K562 (cell line): ENCODE data around the gene METTL23. TPM values are rescaled to one million over a fixed set of nuclear protein-coding genes. Genes with fewer than 3 reads are reported as not detected.
A peak's percentile ranks its signal among the peaks of the same experiment; 100 is the strongest.

Experiments used
- ARID2 ChIP-seq: fragments of 450-650 bp; IDR thresholded peaks from 2 replicates; pipeline ENCODE4 v1.6.1; 2017; ENCODE audit warnings: antibody characterized with exemption, mild to moderate bottlenecking
- ARID4B ChIP-seq: sonication (generic); formaldehyde crosslinking; IDR thresholded peaks from 2 replicates; pipeline ENCODE4 v1.8.0; 2022; ENCODE audit warnings: mild to moderate bottlenecking, missing genetic modification reagents
- CBFA2T2 ChIP-seq: fragments of 450-650 bp; conservative IDR thresholded peaks from 2 replicates; pipeline ENCODE4 v1.6.1; 2017; ENCODE audit warnings: mild to moderate bottlenecking
- HDAC1 ChIP-seq, 2 experiments: fragments of 450-650 bp; IDR thresholded peaks; 2 replicates each; pipeline ENCODE4 v1.6.1; 2016 to 2017; ENCODE audit warnings: inconsistent platforms in 1 of 2, mild to moderate bottlenecking in 1 of 2, moderate library complexity in 1 of 2
- HIVEP1 ChIP-seq: fragments of 250-450 bp; sonication (Bioruptor Pico); IDR thresholded peaks from 2 replicates; pipeline ENCODE4 v1.4.0; 2020; ENCODE audit warnings: mild to moderate bottlenecking
- JUN ChIP-seq, 2 experiments: sonication (generic) in 1 of 2; formaldehyde crosslinking in 1 of 2; IDR thresholded peaks; 2 replicates each; pipeline versions ENCODE4 v1.6.1 to v1.8.0; 2012 to 2022; ENCODE audit warnings: borderline replicate concordance in 2 of 2, mild to moderate bottlenecking in 2 of 2, improper control_type of control experiment in 1 of 2, low read depth in 1 of 2, low read length in 1 of 2, missing genetic modification reagents in 1 of 2
- JUNB ChIP-seq: fragments of 450-650 bp; formaldehyde crosslinking; conservative IDR thresholded peaks from 2 replicates; pipeline ENCODE4 v1.4.0; 2020; ENCODE audit warnings: mild to moderate bottlenecking
- LCOR ChIP-seq: sonication (generic); formaldehyde crosslinking; IDR thresholded peaks from 2 replicates; pipeline ENCODE4 v1.8.0; 2022; ENCODE audit warnings: mild to moderate bottlenecking, missing genetic modification reagents
- MYNN ChIP-seq, 2 experiments: sonication (generic); formaldehyde crosslinking in 1 of 2; IDR thresholded peaks; 2 replicates each; pipeline versions ENCODE4 v1.5.0 to v1.6.1; 2016 to 2020; ENCODE audit warnings: antibody characterized with exemption in 1 of 2, missing genetic modification reagents in 1 of 2
- RBBP5 ChIP-seq: fragments of 200-600 bp; sonication (generic); IDR thresholded peaks from 2 replicates; pipeline ENCODE4 v1.6.1; 2012; ENCODE audit warnings: borderline replicate concordance, mild to moderate bottlenecking, low read length, control low read depth, inconsistent platforms; ENCODE audit not compliant: insufficient read depth, poor library complexity, severe bottlenecking
- RFX7 ChIP-seq: fragments of 250-450 bp; sonication (Bioruptor Pico); IDR thresholded peaks from 2 replicates; pipeline ENCODE4 v1.5.1; 2021; ENCODE audit warnings: mild to moderate bottlenecking
- SMARCE1 ChIP-seq: fragments of 450-650 bp; IDR thresholded peaks from 2 replicates; pipeline ENCODE4 v1.7.1; 2016; ENCODE audit warnings: mild to moderate bottlenecking
- TEAD2 ChIP-seq: fragments of 450-650 bp; IDR thresholded peaks from 2 replicates; pipeline ENCODE4 v1.6.1; 2016; ENCODE audit warnings: missing genetic modification characterization, control low read depth, missing compliant biosample characterization
- VEZF1 ChIP-seq: fragments of 200-800 bp; sonication (Bioruptor generic); IDR thresholded peaks from 2 replicates; pipeline ENCODE4 v1.6.1; 2017; ENCODE audit warnings: missing genetic modification characterization, missing compliant biosample characterization
- ZBTB33 ChIP-seq: sonication (generic); formaldehyde crosslinking; IDR thresholded peaks from 2 replicates; pipeline ENCODE4 v1.8.1; 2023; ENCODE audit warnings: mild to moderate bottlenecking, missing genetic modification reagents
- ZBTB43 ChIP-seq: sonication (generic); formaldehyde crosslinking; IDR thresholded peaks from 2 replicates; pipeline ENCODE4 v1.8.0; 2023; ENCODE audit warnings: mild to moderate bottlenecking, missing genetic modification reagents
- ZNF324 ChIP-seq: fragments of 250-450 bp; sonication (Bioruptor Pico); IDR thresholded peaks from 2 replicates; pipeline ENCODE4 v1.4.0; 2020; ENCODE audit warnings: mild to moderate bottlenecking
- polyA plus RNA-seq, 8 experiments: library from polyadenylated mRNA; depleted of rRNA in 4 of 8; stranded (reverse) in 5 of 8; unstranded in 3 of 8; fragments of >200 nt; fragmentation: Nextera tagmentation in 2 of 8; fragmentation: Illumina TruSeq in 1 of 8; extraction: Ambion mirVana in 2 of 8; extraction: Trizol in 1 of 8; gene quantifications; 2 replicates each; pipeline versions ENCODE4 v1.2.1 to v1.2.3, GENCODE V29; 2011 to 2014; ENCODE audit warnings: inconsistent platforms in 1 of 8, missing spikeins in 1 of 8
- total RNA-seq, 7 experiments: library from RNA; depleted of rRNA in 6 of 7; stranded (reverse); fragments of >200 nt in 6 of 7; fragmentation: Illumina TruSeq in 2 of 7; extraction: Trizol in 2 of 7; gene quantifications; 2 replicates each; pipeline versions ENCODE4 v1.2.1 to v1.2.3, GENCODE V29; 2011 to 2021; ENCODE audit warnings: low replicate concordance in 1 of 7

Gene METTL23
- total and polyA plus RNA-seq, 9 of the 15 experiments (the other 6 are each of a cell fraction or from before 2014, with no cell fraction given): 29.4 to 67.3 (median 41.6) TPM

- TF ChIP-seq ZBTB33 (CRISPR knock-in tag) (peak; percentile 91), LCOR (CRISPR knock-in tag) (no peak), ARID4B (0 out of 2 replicates have a peak, but pooled peaks have one; percentile 14), RFX7 (CRISPR knock-in tag) (no peak), ARID2 (no peak), MYNN (IDR thresholded peaks at IDR 0.05) (no peak), MYNN (CRISPR knock-in tag; IDR thresholded peaks at IDR 0.05) (no peak), JUNB (no peak), VEZF1 (CRISPR knock-in tag) (no peak), ZBTB43 (no peak), ZNF324 (CRISPR knock-in tag) (no peak), JUN (IDR thresholded peaks at IDR 0.05; ENCODE audit: borderline replicate concordance, low read depth, low read length) (no peak), JUN (CRISPR knock-in tag; IDR thresholded peaks at IDR 0.05; ENCODE audit: borderline replicate concordance) (no peak), TEAD2 (tag) (no peak), RBBP5 (peak; percentile 11), HDAC1 (IDR thresholded peaks at IDR 0.05) (peak in 1 of 2 experiments; percentile 47; a peak in 1 of 4 replicates), HIVEP1 (no peak), SMARCE1 (no peak), CBFA2T2 (no peak)
Observed at GRCh38 chr17:76709077-76709950, 17.3 kb upstream of the METTL23 start (continued).
